CD4-positive, alpha-beta T cell (primary cell): Measurements from ENCODE around the gene ZNF438. TPM values are rescaled to one million over a fixed set of nuclear protein-coding genes. Genes with fewer than 3 reads are reported as not detected.
"Not testable (repeated sequence)": the region's sequence is repeated elsewhere in the genome, so short reads cannot be mapped to it uniquely, and the experiment has no call there.

Experiments used
- ATAC-seq: fragments of 200-7000 bp; cut with Tn5 transposase; one replicate; pipeline ENCODE4 v1.10.0; 2022; ENCODE audit warnings: mild to moderate bottlenecking; ENCODE audit not compliant: poor library complexity
- CTCF ChIA-PET: fragments of 350-600 bp; sonication (Branson Sonifier 250); formaldehyde crosslinking; loops from one replicate; lab custom pipeline; 2021; ENCODE audit warnings: antibody characterized with exemption, inconsistent platforms; lab: Charles Lee
- POLR2A ChIA-PET: fragments of 350-600 bp; sonication (Branson Sonifier 250); formaldehyde crosslinking; loops from one replicate; lab custom pipeline; 2021; ENCODE audit warnings: antibody characterized with exemption, inconsistent platforms; lab: Charles Lee
- DNase-seq, 14 experiments: peaks; one replicate each; pipeline ENCODE4 v3.0.0-alpha.2; 2013 to 2020; ENCODE audit warnings: mixed read lengths in 2 of 14
- H3K27ac ChIP-seq, 2 donors: one replicate each; pipeline versions ENCODE4 v1.5.1 to v1.7.0; 2013; ENCODE audit warnings: low read length in 2 of 2, low read depth in 1 of 2, mild to moderate bottlenecking in 1 of 2
- H3K27me3 ChIP-seq, 2 experiments: 1 replicate in 1 of 2; 2 replicates in 1 of 2; pipeline versions ENCODE4 v1.6.1 to v1.7.0; 2013; ENCODE audit warnings: low read length in 2 of 2, control low read depth in 1 of 2, mild to moderate bottlenecking in 1 of 2, moderate library complexity in 1 of 2; ENCODE audit not compliant: insufficient read depth in 2 of 2, control insufficient read depth in 1 of 2
- H3K36me3 ChIP-seq: one replicate; pipeline ENCODE4 v1.6.1; 2013; ENCODE audit warnings: low read length, control low read depth; ENCODE audit not compliant: insufficient read depth
- H3K4me1 ChIP-seq: one replicate; pipeline ENCODE4 v1.6.1; 2013; ENCODE audit warnings: low read length, control low read depth; ENCODE audit not compliant: insufficient read depth
- H3K4me3 ChIP-seq: one replicate; pipeline ENCODE4 v1.5.1; 2013; ENCODE audit warnings: mild to moderate bottlenecking, low read length, moderate library complexity
- H3K9me3 ChIP-seq, 2 experiments: 1 replicate in 1 of 2; 2 replicates in 1 of 2; pipeline versions ENCODE4 v1.6.1 to v1.7.0; 2013; ENCODE audit warnings: low read length in 2 of 2, mild to moderate bottlenecking in 2 of 2, control low read depth in 1 of 2, moderate library complexity in 1 of 2; ENCODE audit not compliant: control insufficient read depth in 1 of 2, insufficient read depth in 1 of 2
- H3K27ac Mint-ChIP-seq: one replicate; pipeline ENCODE4 v1.8.0; 2020; ENCODE audit warnings: mixed read lengths
- H3K27me3 Mint-ChIP-seq: one replicate; pipeline ENCODE4 v1.8.0; 2021; ENCODE audit warnings: mixed read lengths
- H3K36me3 Mint-ChIP-seq: one replicate; pipeline ENCODE4 v1.8.0; 2021; ENCODE audit warnings: low read depth, mixed read lengths
- H3K4me1 Mint-ChIP-seq: one replicate; pipeline ENCODE4 v1.8.0; 2021; ENCODE audit warnings: low read depth, mixed read lengths
- H3K4me3 Mint-ChIP-seq: one replicate; pipeline ENCODE4 v1.8.0; 2020; ENCODE audit warnings: mild to moderate bottlenecking, mixed read lengths
- H3K9me3 Mint-ChIP-seq: one replicate; pipeline ENCODE4 v1.8.0; 2020; ENCODE audit warnings: mixed read lengths
- intact Hi-C, 2 experiments: fragments of 100-400 bp; cut with DNase I in 1 of 2; cut with micrococcal nuclease in 1 of 2; formaldehyde crosslinking; loops; one replicate each; pipeline versions ENCODE4 v1.15.1 to v1.9.0; 2023 to 2025; cut with DNase I, micrococcal nuclease
- total RNA-seq, 174 experiments: library from RNA in 2 of 174; stranded (reverse) in 2 of 174; gene quantifications; one replicate each; pipeline ENCODE4 v1.2.3 and lab custom pipeline; 2021 to 2026
- TF ChIP-seq, protein P1 (sequence below): fragments of 200-600 bp; IDR thresholded peaks from one replicate; pipeline ENCODE4 v1.8.0; 2022; ENCODE audit warnings: antibody characterized with exemption, mild to moderate bottlenecking

ZNF438 gene
- total RNA-seq, 2 experiments from 2014 or later, result 1.9 to 2.0 TPM

GRCh38 chr10:30803058-30803457 is 228.6 kb downstream of the ZNF438 start:
- Histone ChIP-seq H3K4me3 (no peak overlapping the region), H3K4me1 (peaks cover 3% of the 10 kb centered on the region), H3K9me3 (no peaks in the 10 kb centered on the region), H3K27me3 (no peaks in the 10 kb centered on the region), H3K27ac (no peak overlapping the region), H3K36me3 (no peaks in the 10 kb centered on the region)
- DNase-seq, result no peak
- Mint-ChIP-seq H3K4me1 (peaks cover 17% of the 10 kb centered on the region), H3K27ac (no peak overlapping the region), H3K4me3 (no peak overlapping the region), H3K36me3 (no peaks in the 10 kb centered on the region), H3K27me3 (no peaks in the 10 kb centered on the region), H3K9me3 (no peaks in the 10 kb centered on the region)
- no peak for ATAC-seq
- ChIA-PET POLR2A (no interaction called here), CTCF (no interaction called here)
- TF ChIP-seq, protein P1, sequence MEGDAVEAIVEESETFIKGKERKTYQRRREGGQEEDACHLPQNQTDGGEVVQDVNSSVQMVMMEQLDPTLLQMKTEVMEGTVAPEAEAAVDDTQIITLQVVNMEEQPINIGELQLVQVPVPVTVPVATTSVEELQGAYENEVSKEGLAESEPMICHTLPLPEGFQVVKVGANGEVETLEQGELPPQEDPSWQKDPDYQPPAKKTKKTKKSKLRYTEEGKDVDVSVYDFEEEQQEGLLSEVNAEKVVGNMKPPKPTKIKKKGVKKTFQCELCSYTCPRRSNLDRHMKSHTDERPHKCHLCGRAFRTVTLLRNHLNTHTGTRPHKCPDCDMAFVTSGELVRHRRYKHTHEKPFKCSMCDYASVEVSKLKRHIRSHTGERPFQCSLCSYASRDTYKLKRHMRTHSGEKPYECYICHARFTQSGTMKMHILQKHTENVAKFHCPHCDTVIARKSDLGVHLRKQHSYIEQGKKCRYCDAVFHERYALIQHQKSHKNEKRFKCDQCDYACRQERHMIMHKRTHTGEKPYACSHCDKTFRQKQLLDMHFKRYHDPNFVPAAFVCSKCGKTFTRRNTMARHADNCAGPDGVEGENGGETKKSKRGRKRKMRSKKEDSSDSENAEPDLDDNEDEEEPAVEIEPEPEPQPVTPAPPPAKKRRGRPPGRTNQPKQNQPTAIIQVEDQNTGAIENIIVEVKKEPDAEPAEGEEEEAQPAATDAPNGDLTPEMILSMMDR, result no peak
- intact Hi-C loops, result no loop called here

DNA sequence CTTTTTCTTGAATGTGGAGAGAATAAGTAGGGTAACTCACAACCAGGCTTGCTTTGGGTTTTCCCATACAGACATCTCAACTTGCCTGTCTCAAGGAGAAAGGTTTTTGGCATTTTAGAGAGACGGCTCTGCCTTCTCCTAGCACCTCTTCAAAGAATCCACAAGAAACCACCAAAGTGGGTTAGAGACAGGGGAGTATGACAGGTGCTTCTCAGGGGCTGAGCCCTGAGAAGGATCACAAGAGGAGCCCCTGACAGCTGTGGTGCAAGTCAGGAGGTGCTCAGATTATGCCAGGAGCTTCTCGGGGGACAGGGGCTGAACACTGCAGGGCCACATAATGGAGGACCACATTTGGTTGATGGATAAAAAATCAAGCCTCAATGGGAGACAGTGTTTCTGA is 231.3 kb downstream of the ZNF438 start:
- Mint-ChIP-seq H3K4me3 (no peak overlapping the region), H3K9me3 (no peaks in the 10 kb centered on the region), H3K4me1 (peaks cover 17% of the 10 kb centered on the region), H3K27me3 (no peaks in the 10 kb centered on the region), H3K27ac (no peak overlapping the region), H3K36me3 (no peaks in the 10 kb centered on the region)
- ATAC-seq, result no peak
- POLR2A ChIA-PET, result no interaction called here
- TF ChIP-seq, protein P1, result no peak
- Histone ChIP-seq H3K4me1 (peaks cover 3% of the 10 kb centered on the region), H3K36me3 (no peaks in the 10 kb centered on the region), H3K27me3 (no peaks in the 10 kb centered on the region), H3K27ac (no peak overlapping the region), H3K9me3 (no peaks in the 10 kb centered on the region), H3K4me3 (no peak overlapping the region)
- intact Hi-C loops, result no loop called here
- CTCF ChIA-PET, result no interaction called here
- no peak for DNase-seq

DNA sequence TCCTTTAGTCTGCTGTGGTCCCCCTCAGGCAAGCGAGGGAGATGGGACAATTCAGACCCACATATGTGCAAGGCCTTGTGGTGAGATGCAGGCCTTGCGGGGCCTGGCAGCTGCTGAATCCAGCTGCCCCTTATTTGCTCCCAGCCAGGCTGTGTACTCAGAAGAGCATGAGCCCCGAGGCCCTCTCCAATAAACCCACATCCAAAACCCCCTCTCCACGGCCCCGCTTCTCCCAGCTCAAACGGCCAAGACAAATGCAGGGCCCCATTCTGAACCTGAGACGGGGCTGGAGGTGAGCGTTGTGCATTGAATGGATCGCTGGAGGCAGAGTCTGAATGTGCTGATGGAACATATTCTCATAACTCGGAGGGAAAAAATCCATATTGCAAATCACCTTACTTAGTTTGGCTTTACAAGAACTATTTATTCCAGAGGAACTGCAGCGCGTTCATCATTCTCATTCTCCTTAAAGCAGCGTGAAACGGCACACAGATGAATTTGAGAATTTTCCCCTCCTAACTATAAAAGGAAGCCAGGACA is 232.9 kb downstream of the ZNF438 start:
- Histone ChIP-seq H3K27me3 (no peaks in the 10 kb centered on the region), H3K4me1 (no peaks in the 10 kb centered on the region), H3K9me3 (no peaks in the 10 kb centered on the region), H3K36me3 (no peaks in the 10 kb centered on the region), H3K27ac (no peak overlapping the region), H3K4me3 (no peak overlapping the region)
- no peaks in the 10 kb centered on the region for H3K36me3 Mint-ChIP-seq
- peaks cover 5% of the 10 kb centered on the region for H3K4me1 Mint-ChIP-seq
- no peak overlapping the region for H3K4me3 Mint-ChIP-seq
- no peaks in the 10 kb centered on the region for H3K27me3 Mint-ChIP-seq
- TF ChIP-seq, protein P1, result no peak
- DNase-seq (no peak), ATAC-seq (no peak)
- intact Hi-C loops, result no loop called here
- POLR2A ChIA-PET, result interaction anchor here (0.9 to 1.2 kb wide), 2 partner anchors 14 to 15 kb away, joined by 3 read pairs; no protein-coding TSS in a partner anchor
- H3K9me3 Mint-ChIP-seq, result no peaks in the 10 kb centered on the region
- H3K27ac Mint-ChIP-seq, result no peak overlapping the region
- CTCF ChIA-PET, result no interaction called here

- POLR2A ChIA-PET, result interaction anchor here (1.3 kb wide), 1 partner anchor 11 kb away, joined by 10 read pairs; no protein-coding TSS in a partner anchor
- H3K27ac Mint-ChIP-seq, intact Hi-C loops, H3K9me3 ChIP-seq, DNase-seq, H3K4me3 Mint-ChIP-seq, H3K4me3 ChIP-seq, H3K9me3 Mint-ChIP-seq, H3K27me3 Mint-ChIP-seq, H3K36me3 ChIP-seq, ATAC-seq, H3K27me3 ChIP-seq, H3K36me3 Mint-ChIP-seq, CTCF ChIA-PET, H3K27ac ChIP-seq: not testable (repeated sequence)
- H3K4me1 ChIP-seq, result peaks cover 21% of the 10 kb centered on the region
- H3K4me1 Mint-ChIP-seq, result peaks cover 28% of the 10 kb centered on the region
Observed at GRCh38 chr10:30795024-30795423, 236.6 kb downstream of the ZNF438 start.
